K562 (cell line): ENCODE measurements around the gene UBR4. TPM values are rescaled to one million over a fixed set of nuclear protein-coding genes. Genes with fewer than 3 reads are reported as not detected.

Source experiments
- ATAC-seq: fragments of 200-7000 bp; cut with Tn5 transposase; 3 replicates; pipeline ENCODE4 v1.9.1; 2020; ENCODE audit warnings: moderate library complexity
- BruUV-seq: library from RNA; stranded (reverse); fragments of 400-500 nt; replicated peaks from 2 replicates; lab custom pipeline; 2021; lab: Mats Ljungman, UMichigan
- CTCF ChIA-PET: fragments of 300-600 bp; formaldehyde crosslinking; extraction: SDS; loops from one replicate; lab custom pipeline; 2021; ENCODE audit warnings: low intra/inter-chr PET ratio; lab: Yijun Ruan, JAX
- POLR2A ChIA-PET: fragments of 300-600, 350-650 bp; sonication (Branson Sonifier 250); formaldehyde crosslinking; extraction: SDS; loops from one replicate; lab custom pipeline; 2021; ENCODE audit warnings: antibody characterized with exemption, inconsistent platforms; lab: Yijun Ruan, JAX
- DNase-seq, 4 experiments: peaks; one replicate each; pipeline versions ENCODE4 v3.0.0 to v3.0.0-alpha.2; 2011 to 2018; ENCODE audit warnings: low spot score in 3 of 4, mixed read lengths in 3 of 4; ENCODE audit errors: extremely low read depth in 1 of 4
- FAIRE-seq: peaks from 2 replicates; lab custom pipeline; 2011; peaks lifted over from hg19 to GRCh38; lab: Jason Lieb, UNC
- H2AFZ ChIP-seq: 2 replicates; pipeline ENCODE4 v1.6.0; 2011; ENCODE audit warnings: low read depth, low read length, control low read depth, inconsistent platforms
- H3K27ac ChIP-seq: fragments of 200-600 bp; 3 replicates; pipeline ENCODE4 v1.8.0; 2011; ENCODE audit warnings: low read depth, mild to moderate bottlenecking, control low read depth, inconsistent platforms, low read length, moderate library complexity, mixed read lengths; ENCODE audit errors: extremely low read depth
- H3K27me3 ChIP-seq, 2 experiments: fragments of 300-600 bp in 1 of 2; 2 replicates in 1 of 2; 3 replicates in 1 of 2; pipeline versions ENCODE4 v1.6.0 to v1.8.0; 2011; ENCODE audit warnings: inconsistent platforms in 2 of 2, low read length in 2 of 2, mild to moderate bottlenecking in 1 of 2, mixed read lengths in 1 of 2, moderate library complexity in 1 of 2; ENCODE audit not compliant: control insufficient read depth in 2 of 2, insufficient read depth in 2 of 2
- H3K36me3 ChIP-seq: fragments of 300-600 bp; 3 replicates; pipeline ENCODE4 v1.8.0; 2011; ENCODE audit warnings: mild to moderate bottlenecking, low read length, inconsistent platforms; ENCODE audit not compliant: control insufficient read depth, insufficient read depth
- H3K4me1 ChIP-seq, 2 experiments: fragments of 200-600 bp in 1 of 2; replicated peaks in 1 of 2; 2 replicates in 1 of 2; 3 replicates in 1 of 2; pipeline versions ENCODE4 v1.5.1 to v1.8.0; 2011; ENCODE audit warnings: inconsistent platforms in 2 of 2, low read length in 2 of 2, mild to moderate bottlenecking in 1 of 2, mixed read lengths in 1 of 2, moderate library complexity in 1 of 2; ENCODE audit not compliant: control insufficient read depth in 2 of 2, insufficient read depth in 2 of 2
- H3K4me2 ChIP-seq: 2 replicates; pipeline ENCODE4 v1.6.1; 2011; ENCODE audit warnings: low read length, control low read depth, inconsistent platforms, mixed read lengths; ENCODE audit not compliant: insufficient read depth
- H3K4me3 ChIP-seq: fragments of 200-600 bp; sonication (generic), shearing (Covaris generic); 2 replicates; pipeline ENCODE4 v1.5.1; 2016; ENCODE audit warnings: control low read depth, inconsistent platforms
- H3K79me2 ChIP-seq: fragments of 200-600 bp; 3 replicates; pipeline ENCODE4 v1.8.0; 2011; ENCODE audit warnings: low read length, inconsistent platforms; ENCODE audit not compliant: control insufficient read depth, insufficient read depth
- H3K9ac ChIP-seq, 2 experiments: 2 replicates each; pipeline versions ENCODE4 v1.6.0 to v1.6.1; 2011; ENCODE audit warnings: low read depth in 2 of 2, low read length in 2 of 2, control low read depth in 1 of 2, inconsistent platforms in 1 of 2, mild to moderate bottlenecking in 1 of 2, mixed read lengths in 1 of 2; ENCODE audit not compliant: insufficient read depth in 1 of 2
- H3K9me1 ChIP-seq: one replicate; pipeline ENCODE4 v1.6.0; 2011; ENCODE audit warnings: inconsistent platforms, mild to moderate bottlenecking, low read length, moderate library complexity; ENCODE audit not compliant: control insufficient read depth, insufficient read depth
- H3K9me3 ChIP-seq: replicated peaks from 2 replicates; pipeline ENCODE4 v1.5.1; 2011; ENCODE audit warnings: low read depth, low read length, inconsistent platforms; ENCODE audit not compliant: control insufficient read depth, insufficient read depth
- H4K20me1 ChIP-seq: replicated peaks from 2 replicates; pipeline ENCODE4 v1.6.1; 2011; ENCODE audit warnings: low read length, inconsistent platforms, mixed read lengths; ENCODE audit not compliant: control insufficient read depth, insufficient read depth
- MCM5 ChIP-seq: fragments of 450-650 bp; IDR thresholded peaks from 2 replicates; pipeline ENCODE4 v1.6.1; 2016; ENCODE audit warnings: low read depth
- SPI1 ChIP-seq: IDR thresholded peaks from 2 replicates; pipeline ENCODE4 v1.6.1; 2011; ENCODE audit warnings: low read depth, low read length, control low read depth, borderline replicate concordance
- ZNF695 ChIP-seq: fragments of 450-650 bp; formaldehyde crosslinking; IDR thresholded peaks from 2 replicates; pipeline ENCODE4 v1.4.0; 2020; ENCODE audit warnings: mild to moderate bottlenecking, moderate library complexity
- WGBS: fragments of 100-300 bp; shearing (Covaris generic); methylation state at CpG from one replicate; pipeline ENCODE4 v1.1.6; 2016; ENCODE audit warnings: low coverage, mixed read lengths; ENCODE audit not compliant: insufficient coverage; ENCODE audit errors: missing lambda C conversion rate; 5-methylcytosine and 5-hydroxymethylcytosine counted together
- in situ Hi-C: fragments of 300-500 bp; cut with MboI; formaldehyde crosslinking; loops from 4 replicates; pipeline ENCODE4 v1.15.0; 2018; ENCODE audit warnings: inconsistent platforms, mixed read lengths
- intact Hi-C: fragments of 100-400 bp; cut with micrococcal nuclease; formaldehyde crosslinking; loops from 2 replicates; pipeline ENCODE4 v1.14.2; 2022
- polyA plus RNA-seq, 8 experiments: library from polyadenylated mRNA; depleted of rRNA in 4 of 8; stranded (reverse) in 5 of 8; unstranded in 3 of 8; fragments of >200 nt; fragmentation: Nextera tagmentation in 2 of 8; fragmentation: Illumina TruSeq in 1 of 8; extraction: Ambion mirVana in 2 of 8; extraction: Trizol in 1 of 8; gene quantifications; 2 replicates each; pipeline versions ENCODE4 v1.2.1 to v1.2.3, GENCODE V29; 2011 to 2014; ENCODE audit warnings: inconsistent platforms in 1 of 8, missing spikeins in 1 of 8
- total RNA-seq, 7 experiments: library from RNA; depleted of rRNA in 6 of 7; stranded (reverse); fragments of >200 nt in 6 of 7; fragmentation: Illumina TruSeq in 2 of 7; extraction: Trizol in 2 of 7; gene quantifications; 2 replicates each; pipeline versions ENCODE4 v1.2.1 to v1.2.3, GENCODE V29; 2011 to 2021; ENCODE audit warnings: low replicate concordance in 1 of 7
- TF ChIP-seq, protein P1 (sequence below): fragments of 450-650 bp; formaldehyde crosslinking; IDR thresholded peaks from 2 replicates; pipeline ENCODE4 v1.4.0; 2020; ENCODE audit warnings: mild to moderate bottlenecking, moderate library complexity
- TF ChIP-seq, protein P2 (sequence below): fragments of 450-650 bp; IDR thresholded peaks from 2 replicates; pipeline ENCODE4 v1.6.1; 2018; ENCODE audit warnings: mild to moderate bottlenecking, low read depth; ENCODE audit not compliant: partially characterized antibody

UBR4 gene
- total and polyA plus RNA-seq, 9 of the 15 experiments (the other 6 are each of a cell fraction or from before 2014, with no cell fraction given) = 55.4 to 277 (median 123) TPM

DNA sequence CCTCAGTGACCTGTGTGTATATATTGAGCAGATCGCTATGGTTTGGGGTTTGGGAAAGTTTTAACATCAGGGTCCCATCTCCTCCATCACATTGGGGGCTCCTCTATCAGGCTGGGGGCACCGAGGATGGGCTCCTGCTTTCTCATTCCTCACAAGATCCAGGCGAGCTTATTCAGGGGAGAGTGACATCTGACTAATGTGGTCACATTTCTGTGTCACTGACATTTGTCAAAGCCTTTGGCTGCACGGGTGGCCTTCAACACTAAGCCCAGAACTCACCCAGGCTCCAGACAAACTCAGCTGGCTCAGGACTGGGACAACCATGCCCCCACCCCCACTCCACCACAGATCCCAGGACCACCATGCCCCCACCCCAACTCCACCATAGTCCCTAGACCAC is 150.3 kb downstream of the UBR4 start:
- peaks cover 3 to 11% of the 10 kb centered on the region in 2 experiments; a peak in 3 of 5 replicates for H3K4me1 ChIP-seq
- no peak overlapping the region for H3K4me3 ChIP-seq
- CTCF ChIA-PET = no interaction called here
- FAIRE-seq (no peak), ATAC-seq (no peak), DNase-seq (no peak)
- 4% methylated on average over 4 of the region's 4 CpGs for WGBS
- in situ Hi-C loops (loop anchor here (10.0 kb wide), 1 partner anchor 595 kb away; no protein-coding TSS in a partner anchor), intact Hi-C loops (no loop called here)
- peaks cover 9% of the 10 kb centered on the region for H4K20me1 ChIP-seq
- H3K4me2 ChIP-seq = no peak overlapping the region
- POLR2A ChIA-PET = interaction anchor here (0.7 to 1.1 kb wide), 3 partner anchors 16 to 118 kb away, joined by 3 to 4 read pairs (median 3); no protein-coding TSS in a partner anchor
- H3K27me3 ChIP-seq = peaks cover 12 to 39% of the 10 kb centered on the region in 2 experiments; a peak in 4 of 5 replicates
- no peaks in the 10 kb centered on the region for H3K79me2 ChIP-seq
- H2AFZ ChIP-seq = no peak overlapping the region
- H3K27ac ChIP-seq = no peak overlapping the region
- no peaks in the 10 kb centered on the region for H3K9me3 ChIP-seq
- no peaks in the 10 kb centered on the region for H3K36me3 ChIP-seq
- no peak overlapping the region for H3K9ac ChIP-seq
- TF ChIP-seq MCM5 = no peak
- TF ChIP-seq, protein P1, sequence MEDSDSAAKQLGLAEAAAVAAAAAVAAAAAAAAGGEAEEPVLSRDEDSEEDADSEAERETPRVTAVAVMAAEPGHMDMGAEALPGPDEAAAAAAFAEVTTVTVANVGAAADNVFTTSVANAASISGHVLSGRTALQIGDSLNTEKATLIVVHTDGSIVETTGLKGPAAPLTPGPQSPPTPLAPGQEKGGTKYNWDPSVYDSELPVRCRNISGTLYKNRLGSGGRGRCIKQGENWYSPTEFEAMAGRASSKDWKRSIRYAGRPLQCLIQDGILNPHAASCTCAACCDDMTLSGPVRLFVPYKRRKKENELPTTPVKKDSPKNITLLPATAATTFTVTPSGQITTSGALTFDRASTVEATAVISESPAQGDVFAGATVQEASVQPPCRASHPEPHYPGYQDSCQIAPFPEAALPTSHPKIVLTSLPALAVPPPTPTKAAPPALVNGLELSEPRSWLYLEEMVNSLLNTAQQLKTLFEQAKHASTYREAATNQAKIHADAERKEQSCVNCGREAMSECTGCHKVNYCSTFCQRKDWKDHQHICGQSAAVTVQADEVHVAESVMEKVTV (CRISPR knock-in tag) = no peak
- no peak for TF ChIP-seq ZNF695 (CRISPR knock-in tag)
- TF ChIP-seq, protein P2, sequence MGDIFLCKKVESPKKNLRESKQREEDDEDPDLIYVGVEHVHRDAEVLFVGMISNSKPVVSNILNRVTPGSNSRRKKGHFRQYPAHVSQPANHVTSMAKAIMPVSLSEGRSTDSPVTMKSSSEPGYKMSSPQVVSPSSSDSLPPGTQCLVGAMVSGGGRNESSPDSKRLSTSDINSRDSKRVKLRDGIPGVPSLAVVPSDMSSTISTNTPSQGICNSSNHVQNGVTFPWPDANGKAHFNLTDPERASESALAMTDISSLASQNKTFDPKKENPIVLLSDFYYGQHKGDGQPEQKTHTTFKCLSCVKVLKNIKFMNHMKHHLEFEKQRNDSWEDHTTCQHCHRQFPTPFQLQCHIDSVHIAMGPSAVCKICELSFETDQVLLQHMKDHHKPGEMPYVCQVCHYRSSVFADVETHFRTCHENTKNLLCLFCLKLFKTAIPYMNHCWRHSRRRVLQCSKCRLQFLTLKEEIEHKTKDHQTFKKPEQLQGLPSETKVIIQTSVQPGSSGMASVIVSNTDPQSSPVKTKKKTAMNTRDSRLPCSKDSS = no peak
- no peak for TF ChIP-seq SPI1
- no TSS peak for BruUV-seq
- H3K9me1 ChIP-seq = no peaks in the 10 kb centered on the region
